Left renal pelvis (tissue), 4 donors: ENCODE results near the gene MAPKAPK2. TPM values are rescaled to one million over a fixed set of nuclear protein-coding genes. Genes with fewer than 3 reads are reported as not detected.

Source experiments
- DNase-seq, 4 donors: peaks; one replicate each; pipeline ENCODE4 v3.0.0-alpha.2; 2013; ENCODE audit warnings: low read depth in 4 of 4, low spot score in 3 of 4
- polyA plus RNA-seq, 4 donors: library from polyadenylated mRNA; unstranded; fragments of 120-200 nt; gene quantifications; one replicate each; pipeline ENCODE4 v1.2.1, GENCODE V29; 2013; ENCODE audit not compliant: insufficient read length in 4 of 4

The MAPKAPK2 gene
- polyA plus RNA-seq, 4 donors = 50.3 to 81.1 (median 75.9) TPM

DNA sequence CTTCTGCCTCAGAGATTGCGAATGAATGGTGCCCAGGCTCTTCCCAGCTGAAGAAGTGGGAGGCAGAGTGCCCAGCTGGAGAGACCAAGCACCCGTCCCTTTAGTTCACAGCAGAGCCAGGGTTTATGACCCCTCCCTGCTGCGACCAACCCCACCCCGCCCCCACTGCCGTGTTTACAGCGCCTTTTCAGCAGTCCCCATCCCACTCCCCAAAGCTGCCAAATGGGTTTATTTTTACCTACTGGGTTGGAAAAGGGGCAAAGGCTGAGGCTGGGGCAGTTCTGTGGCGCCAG lies 25.8 kb upstream of the MAPKAPK2 start:
- DNase-seq = no peak

DNA sequence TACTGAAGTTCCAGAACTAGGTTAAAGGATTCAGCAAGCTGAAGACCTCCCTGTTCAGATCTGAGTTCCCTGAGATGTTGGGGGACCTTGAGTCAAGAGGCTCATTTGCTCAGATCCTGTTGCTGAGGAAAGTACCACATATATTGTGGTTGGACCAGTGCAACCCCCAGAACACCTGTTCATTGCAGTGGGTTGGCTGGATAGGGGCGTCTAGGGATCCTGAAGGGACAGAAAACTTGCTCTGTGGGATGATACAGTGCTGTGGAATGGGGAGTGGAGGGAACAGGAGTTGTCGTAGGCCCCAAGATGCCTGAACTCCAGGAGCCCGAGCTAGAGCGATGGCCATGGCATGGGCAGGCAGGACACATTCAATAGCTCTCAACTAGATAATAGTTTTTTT lies 24.6 kb upstream of the MAPKAPK2 start:
- DNase-seq = no peak

DNA sequence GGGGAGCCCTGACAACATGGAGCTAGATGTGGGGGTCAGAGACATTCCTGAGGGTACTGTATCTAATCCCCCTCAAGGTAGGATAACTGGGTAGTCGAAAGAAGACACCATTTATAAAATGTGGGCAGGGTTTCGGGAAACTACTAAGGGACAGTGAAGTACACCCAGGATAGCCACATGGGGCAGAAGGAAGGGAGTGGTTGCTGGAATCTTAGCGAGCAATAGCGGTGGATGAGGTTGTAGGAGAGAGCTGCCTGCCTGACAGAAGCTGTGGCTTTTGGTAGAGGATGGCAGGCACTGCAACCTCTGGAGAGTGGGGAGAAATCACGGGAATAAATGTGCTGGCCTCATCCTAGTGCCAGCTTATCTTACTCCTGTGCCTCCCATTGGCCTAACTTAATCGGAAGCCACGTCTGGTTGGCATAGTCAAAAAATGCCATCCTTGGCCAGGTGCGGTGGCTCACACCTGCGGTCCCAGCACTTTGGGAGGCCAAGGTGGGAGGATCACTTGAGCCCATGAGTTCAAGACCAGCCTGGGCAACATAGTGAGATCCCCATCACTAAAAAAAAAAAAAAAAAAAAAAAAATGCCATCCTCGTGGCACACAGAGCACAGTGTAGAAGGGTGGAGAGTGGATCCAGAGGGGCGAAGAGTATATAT lies 23.4 kb upstream of the MAPKAPK2 start:
- DNase-seq = no peak

DNA sequence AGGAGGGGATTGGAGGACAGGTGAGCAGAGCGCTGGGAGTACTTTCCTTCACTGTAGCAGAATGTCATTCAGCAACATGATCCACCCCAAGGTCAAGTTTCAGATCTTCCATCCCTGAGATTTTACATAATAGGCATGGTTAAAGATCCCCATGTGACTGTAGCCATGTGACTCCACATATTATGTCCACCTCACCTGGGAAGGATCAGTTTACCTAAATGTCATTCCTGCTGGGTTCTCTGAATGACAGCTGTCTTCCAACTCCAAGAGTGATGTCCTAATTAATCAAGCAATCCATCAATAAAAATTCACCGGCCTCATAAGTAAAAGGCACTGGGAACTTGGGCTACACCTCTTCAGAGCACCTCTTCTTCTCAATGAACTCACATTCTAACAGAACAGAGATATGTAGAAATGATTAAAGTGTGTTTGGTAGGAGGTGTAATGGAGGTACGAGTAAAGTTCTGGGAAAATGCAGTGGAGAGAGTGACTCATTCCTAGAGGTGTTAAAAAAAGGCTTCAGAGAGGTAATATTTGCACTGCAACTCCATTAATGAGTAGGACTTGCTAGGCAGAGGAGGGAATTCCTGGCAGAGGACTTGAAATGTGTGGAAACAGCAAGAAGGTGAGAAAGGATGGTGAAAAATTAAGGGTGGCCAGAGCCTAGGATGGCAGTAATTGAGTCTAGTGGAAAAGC lies 22.2 kb upstream of the MAPKAPK2 start:
- no peak for DNase-seq

DNA sequence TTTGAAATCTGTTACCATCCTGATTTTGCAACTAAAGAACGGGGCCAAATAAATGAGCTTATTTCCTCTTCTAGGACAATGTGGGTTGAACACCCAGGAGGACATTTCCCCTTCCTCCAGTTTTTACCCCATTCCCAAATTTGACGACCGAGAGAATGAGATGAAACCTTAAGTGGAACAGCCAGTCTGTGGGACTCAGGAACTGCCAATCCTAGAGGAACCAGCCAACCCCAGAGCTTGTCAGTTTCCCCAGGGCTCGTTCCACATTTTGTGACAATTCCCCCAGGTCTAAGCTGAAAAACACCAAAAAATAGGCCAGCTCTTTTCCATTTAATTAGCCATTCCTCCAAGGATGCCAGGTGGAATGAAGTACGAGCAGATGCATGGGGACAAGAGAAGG lies 21.3 kb upstream of the MAPKAPK2 start:
- no peak for DNase-seq

DNA sequence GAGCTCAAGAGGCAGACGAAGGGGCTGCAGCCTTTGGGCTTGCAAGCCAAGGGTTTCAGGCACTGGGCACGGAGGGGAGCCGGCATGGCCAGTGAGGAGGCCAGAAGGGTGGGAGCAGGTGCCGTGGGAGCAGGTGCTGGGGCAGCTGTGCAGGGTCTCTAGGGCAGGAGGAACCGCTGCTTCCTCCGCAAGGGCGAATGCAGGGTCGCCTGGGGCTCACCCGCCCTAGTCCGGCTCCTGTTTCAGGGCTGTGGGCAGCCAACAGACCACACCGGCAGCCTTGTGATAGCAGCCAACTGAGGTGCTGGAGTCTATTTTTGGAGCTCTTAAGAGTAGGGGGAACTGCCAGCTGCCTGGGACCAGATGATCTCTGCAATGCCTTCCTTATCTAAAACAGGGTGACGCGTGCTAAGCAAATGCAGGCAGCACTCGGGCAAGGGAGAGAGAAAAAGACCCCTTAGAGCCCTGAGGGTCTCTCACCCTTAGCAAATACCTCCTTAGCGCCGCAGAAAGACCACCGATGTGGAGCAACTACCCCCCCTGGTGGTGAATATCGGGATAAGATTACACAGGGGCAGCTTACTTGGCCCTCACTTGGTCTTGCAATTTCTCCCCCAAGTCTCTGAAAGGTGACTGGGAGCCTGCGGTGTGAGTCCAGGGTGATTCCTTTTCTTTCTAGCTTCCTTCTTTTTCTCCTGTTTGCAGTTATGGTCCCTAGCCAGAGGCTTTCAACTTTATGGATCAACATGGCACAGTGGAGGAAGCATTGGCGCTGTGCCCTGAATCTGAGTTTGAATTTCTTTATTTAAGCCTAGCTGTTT lies 20.7 kb upstream of the MAPKAPK2 start:
- no peak for DNase-seq

DNA sequence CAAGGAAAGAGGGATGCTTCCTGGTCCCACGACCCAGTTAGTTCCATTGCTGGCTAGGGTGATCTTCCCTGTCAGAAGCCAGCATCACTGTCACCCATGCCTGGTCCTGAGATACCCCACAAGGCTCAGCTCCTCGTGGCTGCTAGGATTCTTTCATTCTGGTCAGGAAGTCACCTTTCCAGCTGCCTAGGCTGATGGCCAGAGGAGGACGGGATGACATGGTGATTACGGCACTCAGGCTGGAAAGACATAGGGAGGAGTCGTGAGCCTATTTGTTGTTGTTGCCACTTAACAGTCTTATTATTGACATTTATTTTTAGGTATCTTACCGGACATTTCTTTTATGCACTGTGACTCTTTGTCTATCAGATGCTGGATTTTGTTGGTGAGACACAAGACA lies 20.0 kb upstream of the MAPKAPK2 start:
- no peak for DNase-seq

DNA sequence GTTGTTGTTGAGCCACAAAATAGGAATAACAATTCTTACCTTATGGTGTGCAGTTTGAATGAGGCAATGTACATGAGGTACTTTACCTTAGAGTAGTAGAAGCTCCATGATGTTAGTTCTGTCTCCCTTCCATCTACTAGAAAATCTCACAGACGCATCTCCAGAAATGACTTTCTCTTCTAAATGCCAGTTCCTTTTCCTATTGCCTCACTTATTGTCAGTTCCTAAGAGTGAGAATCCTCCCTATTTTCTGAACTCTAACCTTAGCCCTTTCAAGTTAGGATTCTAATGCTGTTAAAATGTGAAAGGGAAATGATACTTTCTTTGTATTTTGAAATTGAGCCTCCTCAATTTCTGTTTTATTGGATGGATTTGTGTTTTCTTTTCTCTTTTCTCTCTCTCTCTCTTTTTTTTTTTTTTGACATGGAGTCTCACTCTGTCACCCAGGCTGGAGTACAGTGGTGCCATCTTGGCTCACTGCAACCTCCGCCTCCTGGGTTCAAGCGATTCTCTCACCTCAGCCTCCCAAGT lies 18.6 kb upstream of the MAPKAPK2 start:
- no peak for DNase-seq

DNA sequence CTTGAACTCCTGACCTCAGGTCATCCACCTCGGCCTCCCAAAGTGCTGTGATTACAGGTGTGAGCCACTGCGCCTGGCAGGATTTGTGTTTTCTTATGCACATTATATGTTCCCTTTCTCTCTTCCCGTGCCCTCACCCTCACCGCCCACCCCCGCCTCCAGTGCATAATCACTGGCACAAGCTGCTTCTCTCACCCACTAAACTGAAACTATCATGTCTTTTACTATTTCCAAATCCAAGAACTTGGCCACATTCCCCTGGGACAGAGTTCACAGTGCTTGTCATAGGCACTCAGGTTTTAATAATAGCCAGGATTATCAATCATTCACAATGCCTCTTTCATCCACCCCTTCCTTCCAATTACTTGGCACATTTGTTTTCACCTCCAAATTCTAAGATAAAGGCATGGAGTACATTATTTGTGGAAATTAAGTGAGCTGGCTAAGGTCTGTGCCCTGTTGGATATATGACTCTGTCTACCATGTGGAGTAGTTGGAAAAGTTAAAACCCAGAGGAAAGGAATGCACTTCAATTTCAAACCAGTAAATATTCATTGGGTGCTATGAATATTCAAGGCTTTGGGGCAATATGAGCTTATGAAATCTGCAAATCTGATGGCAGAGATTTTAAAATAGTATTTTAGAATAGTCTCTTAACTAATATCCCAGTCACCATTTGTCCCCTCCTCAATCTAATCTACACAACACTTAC lies 17.6 kb upstream of the MAPKAPK2 start:
- no peak for DNase-seq

DNA sequence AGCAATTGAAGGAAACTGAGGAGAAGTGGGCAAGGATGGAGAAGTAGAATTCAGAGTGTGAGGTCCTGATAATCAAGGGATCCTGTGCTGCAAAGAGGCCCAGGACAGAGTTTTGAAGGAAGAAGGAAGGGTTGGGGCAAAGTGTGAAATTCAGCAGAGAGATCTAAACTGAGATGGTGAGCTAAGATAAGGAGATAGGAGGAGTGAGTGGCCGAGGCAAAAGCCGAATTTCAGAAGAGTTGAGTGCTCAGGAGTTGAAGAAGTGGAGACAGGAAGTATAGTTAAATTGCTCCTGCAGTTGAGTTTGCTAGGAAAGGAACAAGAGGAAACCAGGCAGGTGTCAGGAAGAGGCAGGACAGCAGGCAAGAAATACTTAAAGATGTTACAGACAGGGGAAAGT lies 16.4 kb upstream of the MAPKAPK2 start:
- no peak for DNase-seq

DNA sequence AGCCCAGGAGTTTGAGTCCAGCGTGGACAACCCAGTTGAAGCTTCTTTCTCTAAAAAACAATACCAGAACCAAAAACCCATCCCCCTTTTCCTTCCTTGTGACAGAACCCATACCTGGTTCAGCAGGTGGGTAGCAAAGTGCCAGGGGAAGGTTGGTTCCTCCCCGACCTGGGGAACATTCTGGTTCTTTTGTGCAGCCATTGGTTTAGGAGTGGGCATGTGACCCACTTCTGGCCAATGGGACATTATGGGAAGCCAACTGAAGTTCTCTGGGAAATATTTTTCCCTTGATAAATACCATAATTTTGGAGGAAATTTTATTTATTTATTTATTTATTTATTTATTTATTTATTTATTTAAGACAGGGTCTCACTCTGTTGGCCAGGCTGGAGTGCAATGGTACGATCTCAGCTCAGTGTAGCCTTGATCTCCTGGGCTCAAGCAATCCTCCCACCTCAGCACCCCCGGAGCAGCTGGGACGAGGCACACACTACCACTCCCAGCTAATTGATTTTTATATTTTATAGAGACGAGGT lies 15.8 kb upstream of the MAPKAPK2 start:
- no peak for DNase-seq

DNA sequence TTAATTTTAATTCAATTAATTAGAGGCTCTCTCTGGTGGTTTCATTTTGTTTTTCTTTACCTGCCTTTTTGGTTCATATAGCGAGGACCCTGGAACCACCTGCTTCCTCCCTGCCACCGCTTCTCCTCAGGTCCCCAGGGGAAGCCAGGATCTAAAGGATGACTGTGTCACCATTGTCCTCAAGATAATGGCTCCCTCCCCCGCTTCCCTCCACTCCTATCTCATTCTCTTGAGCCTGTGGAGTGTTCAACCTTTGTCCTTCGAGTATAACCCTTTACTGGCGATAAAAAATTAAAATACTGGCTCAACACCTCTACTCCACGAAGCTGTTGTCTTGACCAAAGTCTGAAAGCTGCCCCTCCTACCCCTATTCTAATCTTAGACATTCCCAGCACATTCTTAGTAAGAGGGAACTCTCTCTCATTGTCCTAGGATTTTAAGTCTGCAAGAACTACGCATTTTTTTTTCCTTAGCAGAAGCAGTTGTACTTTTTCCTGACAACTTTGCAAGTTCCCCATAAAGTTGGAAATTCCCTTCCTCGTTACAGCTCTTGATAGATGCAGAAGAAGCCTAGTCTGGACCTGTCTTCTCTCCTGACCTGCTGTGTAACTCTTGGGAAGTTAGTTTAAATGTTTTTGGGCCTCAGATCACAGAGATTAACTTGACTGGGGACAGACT lies 12.6 kb upstream of the MAPKAPK2 start:
- DNase-seq = no peak

DNA sequence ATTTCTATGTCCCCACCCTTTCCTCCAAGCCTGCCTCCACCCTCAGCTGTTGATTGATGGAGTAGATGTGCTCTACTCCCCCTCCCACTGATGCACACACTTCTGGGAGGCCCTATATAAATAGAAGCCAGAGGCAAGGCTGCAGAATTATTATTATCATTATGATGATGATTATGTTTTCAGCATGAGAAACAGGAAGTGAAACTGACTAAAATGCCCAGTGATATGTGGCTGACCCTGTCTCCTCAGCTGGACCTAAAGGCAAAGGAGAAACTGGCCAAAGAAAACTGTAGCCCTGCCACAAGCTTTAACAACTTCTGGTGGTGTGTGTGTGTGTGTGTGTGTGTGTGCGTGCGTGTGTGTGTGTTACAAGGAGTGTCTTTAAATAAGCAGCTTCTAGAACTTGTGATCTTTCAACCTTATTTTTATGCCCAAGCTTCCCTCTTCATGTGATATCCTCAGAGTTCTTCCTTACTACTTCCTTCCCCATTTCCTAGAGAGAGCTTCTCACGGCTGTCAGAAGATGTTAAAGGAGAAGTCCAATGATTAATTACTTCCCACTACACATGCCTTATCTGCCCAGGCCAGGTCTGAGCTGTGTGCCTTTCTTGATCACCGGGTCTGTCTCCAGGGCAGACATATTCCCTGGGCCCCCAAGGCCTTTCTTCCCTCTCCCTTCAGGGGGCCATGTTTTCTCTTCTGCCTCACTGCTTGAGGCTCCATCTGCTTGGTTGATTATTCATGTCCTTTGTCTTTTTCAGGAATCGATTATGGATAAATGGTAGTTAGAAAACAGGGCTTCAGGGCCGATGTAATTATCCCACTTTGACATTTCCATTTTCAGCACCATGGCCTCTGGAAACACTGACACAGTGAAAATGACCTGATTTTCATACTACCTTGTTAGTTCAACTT lies 11.6 kb upstream of the MAPKAPK2 start:
- no peak for DNase-seq

DNA sequence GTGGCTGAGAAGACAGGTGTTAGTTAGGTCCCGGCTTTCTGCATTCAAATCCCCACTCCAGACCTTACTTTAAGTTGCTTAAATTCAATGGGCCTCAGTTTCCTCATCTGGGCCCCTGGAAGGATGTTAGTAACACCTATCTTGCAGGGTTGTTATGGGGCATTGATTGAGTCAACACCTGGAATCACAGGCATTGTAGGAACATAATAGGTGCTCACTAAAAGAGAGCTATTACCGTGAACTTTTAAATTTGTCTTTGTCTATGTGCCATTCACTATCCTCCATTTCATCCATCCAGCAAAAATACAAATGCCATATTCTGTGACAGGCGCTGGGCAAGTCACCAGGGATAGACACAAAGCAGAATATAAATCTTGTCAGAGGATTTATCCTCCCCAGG lies 10.5 kb upstream of the MAPKAPK2 start:
- no peak for DNase-seq

DNA sequence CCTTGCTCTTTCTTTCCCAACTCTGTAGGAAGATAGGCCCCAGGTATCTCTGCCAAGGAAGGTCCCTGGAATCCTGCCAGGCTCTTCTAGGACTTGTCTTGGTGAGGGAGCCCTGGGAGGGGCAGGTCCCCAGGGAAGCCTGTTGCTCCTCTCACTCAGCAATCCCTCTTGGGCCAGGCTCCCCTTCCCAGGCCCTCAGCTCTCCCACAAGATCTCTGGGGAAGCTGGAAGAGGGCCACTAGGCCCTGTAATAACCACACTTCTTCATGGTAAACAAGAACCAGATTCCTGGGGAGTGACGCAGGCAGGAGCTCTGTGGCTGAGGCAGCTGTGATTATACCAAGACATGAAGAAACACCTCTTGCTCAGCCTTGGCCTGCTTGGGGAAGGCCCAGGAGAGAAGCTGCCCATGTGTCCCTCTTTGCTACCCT lies 9.9 kb upstream of the MAPKAPK2 start:
- DNase-seq = no peak

DNA sequence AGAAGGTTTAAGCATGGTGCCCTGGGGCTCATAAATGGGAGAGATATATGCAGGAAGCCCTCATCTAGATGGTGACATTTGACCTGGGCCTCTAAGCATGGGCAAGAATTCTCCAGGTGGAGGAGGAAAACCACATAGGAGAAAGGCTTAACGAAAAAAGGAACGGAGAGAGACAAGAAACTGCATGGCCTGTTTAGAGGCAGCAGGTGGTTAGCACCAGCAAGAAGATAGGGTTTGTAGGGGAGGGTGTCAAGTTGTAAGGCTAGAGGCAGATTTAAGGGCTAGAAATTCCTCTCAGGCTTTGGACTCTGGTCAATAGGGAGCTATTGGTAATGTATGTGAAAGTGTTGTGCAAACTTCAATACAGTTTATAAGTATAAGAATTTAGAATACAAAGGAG lies 8.2 kb upstream of the MAPKAPK2 start:
- no peak for DNase-seq

DNA sequence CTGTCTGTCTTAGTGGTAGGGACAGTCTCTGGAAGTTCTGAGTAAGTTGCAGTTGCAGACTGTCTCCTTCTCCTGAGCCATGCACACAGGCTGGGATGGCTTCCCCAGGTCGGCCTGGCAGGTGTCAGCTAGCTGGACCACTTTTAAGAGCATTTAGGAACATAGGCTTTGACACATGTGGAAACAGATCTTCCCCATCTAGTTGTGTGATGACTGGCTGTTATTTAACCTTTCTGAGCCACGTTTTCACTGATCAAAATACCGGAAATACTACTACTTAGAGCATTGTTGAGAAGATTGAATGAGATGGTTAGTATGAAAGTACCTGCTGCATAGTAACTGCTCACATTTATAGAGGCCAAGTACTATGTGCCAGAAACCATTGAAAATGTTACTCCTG lies 6.2 kb upstream of the MAPKAPK2 start:
- DNase-seq = no peak

DNA sequence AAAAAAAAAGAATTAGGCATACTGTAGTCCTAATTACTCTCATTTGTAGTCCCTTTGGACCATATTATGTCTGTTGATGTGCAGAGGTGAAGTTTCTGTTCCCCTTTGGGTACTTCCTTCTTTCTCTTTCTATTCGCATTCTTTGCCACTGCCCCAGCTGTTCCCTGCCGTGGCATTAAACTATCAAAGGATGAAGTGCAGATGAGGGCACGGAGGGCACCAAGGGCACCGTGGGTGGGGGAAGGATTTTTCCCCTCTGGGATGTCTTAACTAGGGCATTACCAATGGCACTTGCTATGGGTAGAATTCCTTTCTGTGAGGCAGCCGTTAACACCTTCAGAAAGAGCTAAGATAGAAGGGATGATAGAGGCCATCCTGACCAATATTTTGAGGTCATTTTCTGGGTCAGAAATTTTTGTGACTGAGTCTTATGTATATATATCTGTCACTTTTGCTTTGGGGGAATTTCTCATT lies 4.9 kb upstream of the MAPKAPK2 start:
- DNase-seq = no peak

DNA sequence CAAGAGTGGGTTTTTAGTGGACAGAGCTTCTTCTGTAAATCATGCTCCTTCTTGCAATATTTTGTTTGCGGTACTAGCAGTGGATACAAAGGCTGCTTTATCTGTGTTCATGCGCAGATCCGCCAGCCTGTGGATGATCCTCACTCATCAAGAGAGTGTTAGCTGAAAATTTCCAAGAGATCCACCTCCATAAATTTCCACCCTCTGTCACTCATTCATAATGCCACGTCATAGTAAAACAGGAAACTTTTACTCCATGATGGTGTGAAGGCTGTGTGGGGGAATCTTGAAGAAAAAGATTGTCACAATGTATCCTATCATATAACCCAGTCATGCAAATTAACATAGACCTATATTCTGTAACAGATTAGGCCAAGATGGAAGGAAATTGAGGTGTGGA lies 4.4 kb upstream of the MAPKAPK2 start:
- no peak for DNase-seq
